H1 (cell line): ENCODE data around the gene GLG1. TPM values are rescaled to one million over a fixed set of nuclear protein-coding genes. Genes with fewer than 3 reads are reported as not detected.

Experiments used
- CTCF ChIA-PET: fragments of 300-600 bp; sonication (Branson Sonifier 250); formaldehyde crosslinking; loops from one replicate; lab custom pipeline; 2021; ENCODE audit not compliant: partially characterized antibody; lab: Charles Lee
- POLR2A ChIA-PET: fragments of 300-600 bp; sonication (Branson Sonifier 250); formaldehyde crosslinking; loops from one replicate; lab custom pipeline; 2021; ENCODE audit warnings: inconsistent platforms; ENCODE audit not compliant: partially characterized antibody; lab: Charles Lee
- DNase-seq, 2 experiments: peaks; one replicate each; pipeline versions ENCODE4 v3.0.0 to v3.0.0-alpha.2; 2010 to 2022; ENCODE audit warnings: low spot score in 2 of 2, low read depth in 1 of 2, mixed read lengths in 1 of 2
- FAIRE-seq: peaks from 2 replicates; lab custom pipeline; 2011; peaks lifted over from hg19 to GRCh38; lab: Jason Lieb, UNC
- H2AFZ ChIP-seq: 2 replicates; pipeline ENCODE4 v1.8.1; 2012; ENCODE audit warnings: low read length, inconsistent platforms
- H2AK5ac ChIP-seq: 2 replicates; pipeline ENCODE4 v1.6.1; 2013; ENCODE audit warnings: low read depth, low read length
- H2BK120ac ChIP-seq: replicated peaks from 2 replicates; pipeline ENCODE3; 2013; ENCODE audit warnings: low read depth, low read length, inconsistent platforms
- H2BK12ac ChIP-seq: 2 replicates; pipeline ENCODE4 v1.6.1; 2013; ENCODE audit warnings: low read depth, low read length
- H2BK15ac ChIP-seq: 2 replicates; pipeline ENCODE4 v1.6.1; 2013; ENCODE audit warnings: low read length
- H2BK20ac ChIP-seq: 2 replicates; pipeline ENCODE4 v1.6.1; 2013; ENCODE audit warnings: low read length
- H2BK5ac ChIP-seq: 2 replicates; pipeline ENCODE4 v1.6.1; 2013; ENCODE audit warnings: low read depth, low read length
- H3K14ac ChIP-seq: 2 replicates; pipeline ENCODE4 v1.6.1; 2013; ENCODE audit warnings: inconsistent platforms; ENCODE audit not compliant: insufficient read length
- H3K18ac ChIP-seq: 2 replicates; pipeline ENCODE4 v1.6.1; 2013; ENCODE audit warnings: low read length; ENCODE audit errors: extremely low read depth
- H3K23ac ChIP-seq: 2 replicates; pipeline ENCODE4 v1.6.1; 2013; ENCODE audit warnings: inconsistent platforms; ENCODE audit not compliant: insufficient read length
- H3K23me2 ChIP-seq: 2 replicates; pipeline ENCODE4 v1.6.1; 2013; ENCODE audit warnings: low read depth, low read length
- H3K27ac ChIP-seq: 2 replicates; pipeline ENCODE4 v1.6.1; 2011; ENCODE audit warnings: low read depth, low read length, inconsistent platforms
- H3K27me3 ChIP-seq, 4 experiments: replicated peaks in 1 of 4; 1 replicate in 1 of 4; 2 replicates in 3 of 4; pipeline versions ENCODE4 v1.6.1 to v1.8.1; 2011 to 2013; ENCODE audit warnings: low read length in 3 of 4, mild to moderate bottlenecking in 3 of 4, inconsistent platforms in 2 of 4, mixed read lengths in 2 of 4, moderate library complexity in 1 of 4; ENCODE audit not compliant: control insufficient read depth in 3 of 4, insufficient read depth in 3 of 4; ENCODE audit errors: extremely low read depth in 1 of 4
- H3K36me3 ChIP-seq, 4 experiments: 2 replicates each; pipeline versions ENCODE4 v1.6.1 to v1.8.1; 2011 to 2013; ENCODE audit warnings: mild to moderate bottlenecking in 4 of 4, low read length in 3 of 4, moderate library complexity in 2 of 4, control low read depth in 1 of 4, inconsistent platforms in 1 of 4; ENCODE audit not compliant: insufficient read depth in 4 of 4, control insufficient read depth in 2 of 4
- H3K4ac ChIP-seq: replicated peaks from 2 replicates; pipeline ENCODE3; 2013; ENCODE audit warnings: low read length, low read depth, mixed read lengths, inconsistent platforms; ENCODE audit not compliant: insufficient read length
- H3K4me1 ChIP-seq, 4 experiments: replicated peaks in 1 of 4; 1 replicate in 1 of 4; 2 replicates in 3 of 4; pipeline versions ENCODE4 v1.6.1 to v1.8.1; 2011 to 2013; ENCODE audit warnings: low read length in 3 of 4, inconsistent platforms in 2 of 4, mixed read lengths in 1 of 4; ENCODE audit not compliant: insufficient read depth in 4 of 4, control insufficient read depth in 3 of 4
- H3K4me2 ChIP-seq, 2 experiments: 2 replicates each; pipeline versions ENCODE4 v1.6.1 to v1.8.1; 2011 to 2013; ENCODE audit warnings: low read depth in 2 of 2, low read length in 2 of 2, control low read depth in 1 of 2, inconsistent platforms in 1 of 2, mild to moderate bottlenecking in 1 of 2; ENCODE audit not compliant: insufficient read depth in 1 of 2
- H3K4me3 ChIP-seq, 4 experiments: fragments of 200-600, 300-600 bp in 1 of 4; sonication (generic), shearing (Covaris generic), sonication (Bioruptor Twin) in 1 of 4; 2 replicates each; pipeline versions ENCODE4 v1.5.1 to v1.8.1; 2011 to 2016; ENCODE audit warnings: low read length in 4 of 4, low read depth in 3 of 4, control low read depth in 2 of 4, inconsistent platforms in 2 of 4, mild to moderate bottlenecking in 2 of 4, mixed read lengths in 1 of 4, moderate library complexity in 1 of 4; ENCODE audit not compliant: insufficient read depth in 2 of 4; ENCODE audit errors: extremely low read depth in 1 of 4
- H3K56ac ChIP-seq: replicated peaks from 2 replicates; pipeline ENCODE3; 2013; ENCODE audit warnings: low read depth, mild to moderate bottlenecking, mixed read lengths, low read length, inconsistent platforms; ENCODE audit not compliant: insufficient read length
- H3K79me1 ChIP-seq: 2 replicates; pipeline ENCODE4 v1.6.1; 2013; ENCODE audit warnings: low read depth, low read length, control low read depth
- H3K79me2 ChIP-seq, 2 experiments: 2 replicates each; pipeline versions ENCODE4 v1.6.1 to v1.8.1; 2012 to 2013; ENCODE audit warnings: low read length in 2 of 2, mild to moderate bottlenecking in 2 of 2, inconsistent platforms in 1 of 2; ENCODE audit not compliant: insufficient read depth in 2 of 2, control insufficient read depth in 1 of 2
- H3K9ac ChIP-seq, 4 experiments: replicated peaks in 1 of 4; 1 replicate in 1 of 4; 2 replicates in 3 of 4; pipeline versions ENCODE4 v1.6.1 to v1.8.1; 2011 to 2013; ENCODE audit warnings: low read depth in 3 of 4, low read length in 3 of 4, control low read depth in 2 of 4, mild to moderate bottlenecking in 2 of 4, moderate library complexity in 2 of 4, inconsistent platforms in 1 of 4; ENCODE audit errors: extremely low read depth in 1 of 4
- H3K9me3 ChIP-seq, 2 experiments: 2 replicates each; pipeline versions ENCODE4 v1.6.1 to v1.8.1; 2012 to 2013; ENCODE audit warnings: mild to moderate bottlenecking in 2 of 2, moderate library complexity in 2 of 2, control low read depth in 1 of 2, inconsistent platforms in 1 of 2, low read depth in 1 of 2, low read length in 1 of 2, mixed read lengths in 1 of 2; ENCODE audit not compliant: insufficient read depth in 2 of 2
- H4K20me1 ChIP-seq, 2 experiments: replicated peaks in 1 of 2; 2 replicates each; pipeline versions ENCODE3 to v1.8.1; 2011 to 2013; ENCODE audit warnings: inconsistent platforms in 2 of 2, low read length in 2 of 2, mild to moderate bottlenecking in 1 of 2; ENCODE audit not compliant: insufficient read depth in 2 of 2, control insufficient read depth in 1 of 2
- H4K5ac ChIP-seq: 2 replicates; pipeline ENCODE4 v1.6.1; 2013; ENCODE audit warnings: low read length, low read depth, mixed read lengths, inconsistent platforms; ENCODE audit not compliant: insufficient read length
- H4K8ac ChIP-seq: 2 replicates; pipeline ENCODE4 v1.8.0; 2013; ENCODE audit warnings: mild to moderate bottlenecking, moderate library complexity, low read length, inconsistent platforms; ENCODE audit not compliant: insufficient read depth; ENCODE audit errors: extremely low read depth
- H4K91ac ChIP-seq: replicated peaks from 2 replicates; pipeline ENCODE3; 2013; ENCODE audit warnings: low read length, mixed read lengths, inconsistent platforms; ENCODE audit not compliant: insufficient read length
- BCL11A ChIP-seq, 2 experiments: IDR thresholded peaks; one replicate each; pipeline ENCODE4 v1.6.1; 2011; ENCODE audit warnings: low read depth in 2 of 2, low read length in 2 of 2, mild to moderate bottlenecking in 2 of 2
- CBX5 ChIP-seq: fragments of 300-800, 300-1000 bp; sonication (generic); IDR thresholded peaks from 2 replicates; pipeline ENCODE4 v1.7.1; 2016; ENCODE audit warnings: antibody characterized with exemption, low read length, low read depth
- CHD2 ChIP-seq: IDR thresholded peaks from 2 replicates; pipeline ENCODE4 v1.6.1; 2012; ENCODE audit warnings: low read length, improper control_type of control experiment
- EZH2 ChIP-seq: fragments of 200-600 bp; sonication (generic); IDR thresholded peaks from 2 replicates; pipeline ENCODE4 v1.7.1; 2012; ENCODE audit warnings: low read depth, mild to moderate bottlenecking, moderate library complexity, low read length, inconsistent platforms; ENCODE audit not compliant: severe bottlenecking
- GABPA ChIP-seq: IDR thresholded peaks from 2 replicates; pipeline ENCODE4 v1.6.1; 2011; ENCODE audit warnings: mild to moderate bottlenecking, low read length, moderate library complexity, borderline replicate concordance; ENCODE audit not compliant: insufficient read depth
- GTF2F1 ChIP-seq: IDR thresholded peaks from 2 replicates; pipeline ENCODE4 v1.6.1; 2012; ENCODE audit warnings: low read depth, low read length, improper control_type of control experiment, borderline replicate concordance
- HDAC2 ChIP-seq, 2 experiments: fragments of 300-600 bp in 1 of 2; sonication (generic) in 1 of 2; IDR thresholded peaks; 2 replicates each; pipeline ENCODE4 v1.6.1; 2011 to 2012; ENCODE audit warnings: low read depth in 2 of 2, low read length in 2 of 2, mild to moderate bottlenecking in 2 of 2, moderate library complexity in 2 of 2, borderline replicate concordance in 1 of 2, inconsistent platforms in 1 of 2
- NANOG ChIP-seq: IDR thresholded peaks from 2 replicates; pipeline ENCODE4 v1.6.1; 2011; ENCODE audit warnings: low read length, low read depth, mild to moderate bottlenecking, inconsistent platforms; ENCODE audit not compliant: insufficient read depth, poor library complexity, severe bottlenecking
- RAD21 ChIP-seq, 2 experiments: IDR thresholded peaks in 1 of 2; conservative IDR thresholded peaks in 1 of 2; 2 replicates each; pipeline ENCODE4 v1.6.1; 2011; ENCODE audit warnings: low read depth in 2 of 2, low read length in 2 of 2, improper control_type of control experiment in 1 of 2, inconsistent platforms in 1 of 2, mild to moderate bottlenecking in 1 of 2, moderate library complexity in 1 of 2
- RXRA ChIP-seq: IDR thresholded peaks from 2 replicates; pipeline ENCODE4 v1.6.1; 2011; ENCODE audit warnings: low read depth, mild to moderate bottlenecking, low read length, moderate library complexity; ENCODE audit not compliant: insufficient read depth
- SIX5 ChIP-seq: IDR thresholded peaks from 2 replicates; pipeline ENCODE4 v1.6.1; 2011; ENCODE audit warnings: mild to moderate bottlenecking, low read depth, low read length
- SP2 ChIP-seq: IDR thresholded peaks from 2 replicates; pipeline ENCODE4 v1.6.1; 2012; ENCODE audit warnings: mild to moderate bottlenecking, low read length, inconsistent platforms
- TAF7 ChIP-seq: optimal IDR thresholded peaks from 2 replicates; pipeline ENCODE3; 2011; ENCODE audit warnings: low read depth, mild to moderate bottlenecking, inconsistent platforms, low read length, moderate library complexity, borderline replicate concordance
- YY1 ChIP-seq: IDR thresholded peaks from 2 replicates; pipeline ENCODE4 v1.6.1; 2011; ENCODE audit warnings: low read depth, mild to moderate bottlenecking, low read length
- WGBS, 2 experiments: shearing (Covaris generic) in 1 of 2; methylation state at CpG; one replicate each; pipeline versions ENCODE4 v1.1.6 to v1.1.7; 2013 to 2015; ENCODE audit warnings: low lambda C conversion rate in 2 of 2, mixed read lengths in 2 of 2, inconsistent platforms in 1 of 2, low coverage in 1 of 2, missing lambda C conversion rate in 1 of 2; ENCODE audit not compliant: insufficient replicate concordance in 2 of 2, insufficient coverage in 1 of 2, insufficient read length in 1 of 2; ENCODE audit errors: extremely low coverage in 1 of 2, missing lambda C conversion rate in 1 of 2; 5-methylcytosine and 5-hydroxymethylcytosine counted together
- polyA plus RNA-seq, 7 experiments: library from polyadenylated mRNA; depleted of rRNA in 3 of 7; stranded (reverse) in 5 of 7; unstranded in 2 of 7; fragments of >200 nt in 5 of 7; fragments of 200-250 nt in 2 of 7; gene quantifications; 1 replicate in 5 of 7; 2 replicates in 1 of 7; 4 replicates in 1 of 7; pipeline versions ENCODE4 v1.2.1 to v1.2.3, GENCODE V29; 2011 to 2013; ENCODE audit warnings: missing spikeins in 2 of 7, mixed read lengths in 2 of 7
- total RNA-seq: library from RNA; stranded (reverse); fragmentation: NEBNext Ultra II Directional; extraction: Animal tissue kit (Norgen Biotek cat#: 25700); gene quantifications from 2 replicates; pipeline ENCODE4 v1.2.1, GENCODE V29; 2021

The GLG1 gene
- total and polyA plus RNA-seq, 2 of the 8 experiments (the other 6 are each of a cell fraction or from before 2014, with no cell fraction given) = 53.4 to 139 TPM

DNA sequence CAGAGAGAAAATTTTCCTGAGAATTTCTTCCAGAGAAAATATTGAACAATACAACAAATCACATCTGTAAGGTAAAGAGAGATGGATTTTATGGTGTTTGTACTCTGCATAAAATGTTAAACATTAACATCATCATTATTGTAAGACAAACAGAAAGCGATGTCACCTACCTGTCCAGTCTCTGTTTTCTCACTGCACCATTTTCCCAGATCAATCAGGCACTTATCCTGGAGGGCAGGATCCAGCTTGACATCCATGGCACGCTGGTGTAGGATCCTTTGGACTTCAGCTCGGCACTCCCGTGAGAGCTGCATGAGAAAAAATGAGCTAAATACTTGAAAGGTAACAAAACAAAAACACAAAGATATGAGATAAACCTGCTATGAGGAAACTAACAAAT lies 129.7 kb downstream of the GLG1 start:
- no peak overlapping the region for H3K23ac ChIP-seq
- no peak overlapping the region for H4K5ac ChIP-seq
- H3K36me3 ChIP-seq = peaks cover 11 to 44% (median 34%) of the 10 kb centered on the region in 4 experiments; a peak in 7 of 8 replicates
- H4K8ac ChIP-seq = no peak overlapping the region
- H3K79me1 ChIP-seq = no peaks in the 10 kb centered on the region
- H3K27ac ChIP-seq = no peak overlapping the region
- H3K14ac ChIP-seq = no peak overlapping the region
- no peak overlapping the region for H3K4me3 ChIP-seq
- no peaks in the 10 kb centered on the region for H3K79me2 ChIP-seq
- no peaks in the 10 kb centered on the region for H3K27me3 ChIP-seq
- ChIA-PET POLR2A (no interaction called here), CTCF (interaction anchor here (4.0 kb wide), 1 partner anchor 146 kb away, joined by 19 read pairs; no protein-coding TSS in a partner anchor)
- no peaks in the 10 kb centered on the region for H3K9me3 ChIP-seq
- no peaks in the 10 kb centered on the region for H3K4me1 ChIP-seq
- H4K20me1 ChIP-seq = no peaks in the 10 kb centered on the region
- 94% methylated on average over 4 of the region's 4 CpGs; no CpG with 5 or more reads in 1 of the 2 experiments for whole genome bisulfite sequencing, 2 experiments
- no peak overlapping the region for H2AK5ac ChIP-seq
- H2BK12ac ChIP-seq = no peak overlapping the region
- H4K91ac ChIP-seq = no peak overlapping the region
- no peak overlapping the region for H3K4ac ChIP-seq
- no peak overlapping the region for H3K9ac ChIP-seq
- no peak overlapping the region for H3K56ac ChIP-seq
- DNase-seq = no peak
- no peak overlapping the region for H2BK20ac ChIP-seq
- no peak overlapping the region for H2BK120ac ChIP-seq
- H2AFZ ChIP-seq = no peak overlapping the region
- H3K23me2 ChIP-seq = no peaks in the 10 kb centered on the region
- H3K4me2 ChIP-seq = no peak overlapping the region
- no peak overlapping the region for H2BK5ac ChIP-seq
- no peak for FAIRE-seq
- H3K18ac ChIP-seq = no peak overlapping the region
- no peak overlapping the region for H2BK15ac ChIP-seq
- no peak for TF ChIP-seq BCL11A (IDR thresholded peaks at IDR 0.05; ENCODE audit: low read depth in 2 of 2, low read length in 2 of 2)
- TF ChIP-seq CBX5 = no peak
- TF ChIP-seq SP2 = no peak
- TF ChIP-seq NANOG = no peak
- TF ChIP-seq SIX5 = no peak
- TF ChIP-seq GABPA = no peak
- TF ChIP-seq GTF2F1 = no peak
- no peak for TF ChIP-seq EZH2
- TF ChIP-seq CHD2 = no peak
- no peak for TF ChIP-seq TAF7
- TF ChIP-seq YY1 = no peak
- TF ChIP-seq HDAC2 (IDR thresholded peaks at IDR 0.05; ENCODE audit: borderline replicate concordance in 1 of 2, low read depth in 2 of 2, low read length in 2 of 2) = no peak
- no peak for TF ChIP-seq RXRA
- no peak for TF ChIP-seq RAD21 (IDR thresholded peaks at IDR 0.05 in 1 of 2, conservative IDR thresholded peaks at IDR 0.05 in 1 of 2; ENCODE audit: low read depth in 2 of 2, low read length in 2 of 2)
